Activated naive CD8-positive, alpha-beta T cell treated with anti-CD3 and anti-CD28 coated beads, Interleukin-2, amount 10 ng/mL, durations not matched to agents 7 days and 5 days (primary cell): Measurements from ENCODE around the gene TMEM39A. TPM values are rescaled to one million over a fixed set of nuclear protein-coding genes. Genes with fewer than 3 reads are reported as not detected.

Experiments used
- total RNA-seq, 2 experiments: library from RNA; stranded (reverse); gene quantifications; one replicate each; pipeline ENCODE4 v1.2.3, GENCODE V29; 2021

Gene TMEM39A
- total RNA-seq, 2 experiments from 2014 or later, result 29.8 to 35.0 TPM

Other genes with a start within 250 kb of the TMEM39A start
- 10 to 100 TPM; 13.8 to 16.3 TPM for gene B4GALT4, start 222.7 kb downstream of the TMEM39A start, total RNA-seq
- 1 to 10 TPM; 1.6 to 1.7 TPM for gene ARHGAP31, start 169.2 kb downstream of the TMEM39A start, total RNA-seq
- gene POGLUT1, start 5.3 kb upstream of the TMEM39A start, total RNA-seq, result 10 to 100 TPM; 25.1 to 27.0 TPM
- 10 to 100 TPM; 72.9 to 76.0 TPM for gene TIMMDC1, start 34.9 kb upstream of the TMEM39A start, total RNA-seq
- 10 to 100 TPM; 11.6 to 15.2 TPM for gene CD80, start 96.0 kb upstream of the TMEM39A start, total RNA-seq
- 1 to 10 TPM; 4.5 to 5.9 TPM for gene ADPRH, start 115.9 kb upstream of the TMEM39A start, total RNA-seq
- gene PLA1A, start 134.3 kb upstream of the TMEM39A start, total RNA-seq, result under 1 TPM in 1 of 2 experiments, not detected in 1; 0.19 TPM
- 1 to 10 TPM; 3.4 to 4.5 TPM for gene POPDC2, start 197.0 kb upstream of the TMEM39A start, total RNA-seq
- gene COX17, start 213.8 kb upstream of the TMEM39A start, total RNA-seq, result 10 to 100 TPM; 55.7 to 59.9 TPM
- under 1 TPM; 0.11 to 0.94 TPM for gene CFAP91, start 239.4 kb upstream of the TMEM39A start, total RNA-seq